Endothelial cell of umbilical vein (primary cell): ENCODE results near the gene CYP19A1. TPM values are rescaled to one million over a fixed set of nuclear protein-coding genes. Genes with fewer than 3 reads are reported as not detected.

Experiments
- BruUV-seq: library from RNA; stranded (reverse); fragments of 400-500 nt; replicated peaks from 2 replicates; lab custom pipeline; 2021; lab: Mats Ljungman, UMichigan
- CTCF ChIA-PET: fragments of 300-600, 350-600 bp; sonication (Branson Sonifier 250); formaldehyde crosslinking; loops from one replicate; lab custom pipeline; 2021; ENCODE audit warnings: antibody characterized with exemption, inconsistent platforms; lab: Charles Lee
- POLR2A ChIA-PET: fragments of 300-600, 350-600 bp; sonication (Branson Sonifier 250); formaldehyde crosslinking; loops from one replicate; lab custom pipeline; 2021; ENCODE audit warnings: antibody characterized with exemption, inconsistent platforms; lab: Charles Lee
- DNase-seq: peaks from one replicate; pipeline ENCODE4 v3.0.0-alpha.2; 2011; ENCODE audit warnings: low read depth, low spot score
- FAIRE-seq: peaks from 2 replicates; lab custom pipeline; 2011; peaks lifted over from hg19 to GRCh38; lab: Jason Lieb, UNC
- H2AFZ ChIP-seq: 2 replicates; pipeline ENCODE4 v1.6.0; 2012; ENCODE audit warnings: low read depth, low read length, control low read depth, inconsistent platforms
- H3K27ac ChIP-seq: 2 replicates; pipeline ENCODE4 v1.5.1; 2011; ENCODE audit warnings: low read depth, mild to moderate bottlenecking, control low read depth, low read length, moderate library complexity; ENCODE audit not compliant: insufficient read depth
- H3K27me3 ChIP-seq, 2 experiments: 2 replicates each; pipeline versions ENCODE4 v1.6.0 to v1.6.1; 2011; ENCODE audit warnings: low read length in 2 of 2, mixed read lengths in 1 of 2; ENCODE audit not compliant: control insufficient read depth in 2 of 2, insufficient read depth in 2 of 2
- H3K36me3 ChIP-seq, 2 experiments: 2 replicates in 1 of 2; 3 replicates in 1 of 2; pipeline ENCODE4 v1.5.1; 2011; ENCODE audit warnings: low read length in 2 of 2, mild to moderate bottlenecking in 1 of 2, moderate library complexity in 1 of 2; ENCODE audit not compliant: control insufficient read depth in 2 of 2, insufficient read depth in 2 of 2; ENCODE audit errors: extremely low read depth in 1 of 2
- H3K4me1 ChIP-seq: 3 replicates; pipeline ENCODE4 v1.5.1; 2011; ENCODE audit warnings: mild to moderate bottlenecking, low read length; ENCODE audit not compliant: control insufficient read depth, insufficient read depth; ENCODE audit errors: extremely low read depth
- H3K4me2 ChIP-seq: 2 replicates; pipeline ENCODE4 v1.6.1; 2011; ENCODE audit warnings: low read length, control low read depth, mixed read lengths; ENCODE audit not compliant: insufficient read depth
- H3K4me3 ChIP-seq, 3 experiments: fragments of 200-600 bp in 1 of 3; sonication (generic), shearing (Covaris generic) in 1 of 3; replicated peaks in 1 of 3; 2 replicates each; pipeline ENCODE4 v1.5.1; 2011 to 2016; ENCODE audit warnings: control low read depth in 3 of 3, low read length in 3 of 3, mild to moderate bottlenecking in 2 of 3, inconsistent platforms in 1 of 3, low read depth in 1 of 3, moderate library complexity in 1 of 3; ENCODE audit not compliant: insufficient read depth in 1 of 3
- H3K79me2 ChIP-seq: 2 replicates; pipeline ENCODE4 v1.6.0; 2012; ENCODE audit warnings: low read length, inconsistent platforms; ENCODE audit not compliant: control insufficient read depth, insufficient read depth
- H3K9ac ChIP-seq: replicated peaks from 2 replicates; pipeline ENCODE3; 2011; ENCODE audit warnings: low read length, control low read depth; ENCODE audit not compliant: insufficient read depth; ENCODE audit errors: extremely low read depth
- H3K9me1 ChIP-seq: replicated peaks from 3 replicates; pipeline ENCODE4 v1.6.0; 2011; ENCODE audit warnings: mild to moderate bottlenecking, low read length; ENCODE audit not compliant: control insufficient read depth, insufficient read depth; ENCODE audit errors: extremely low read depth
- H3K9me3 ChIP-seq: replicated peaks from 2 replicates; pipeline ENCODE4 v1.5.1; 2012; ENCODE audit warnings: low read length, inconsistent platforms; ENCODE audit not compliant: control insufficient read depth, insufficient read depth
- H4K20me1 ChIP-seq: replicated peaks from 2 replicates; pipeline ENCODE3; 2011; ENCODE audit warnings: mild to moderate bottlenecking, low read length; ENCODE audit not compliant: control insufficient read depth, insufficient read depth; ENCODE audit errors: extremely low read depth
- EZH2 ChIP-seq: IDR thresholded peaks from 2 replicates; pipeline ENCODE4 v1.6.1; 2012; ENCODE audit warnings: borderline replicate concordance, low read depth, mild to moderate bottlenecking, moderate library complexity, low read length, inconsistent platforms; ENCODE audit not compliant: severe bottlenecking
- FOS ChIP-seq: IDR thresholded peaks from 2 replicates; pipeline ENCODE4 v1.6.1; 2011; ENCODE audit warnings: mild to moderate bottlenecking, low read length, moderate library complexity, borderline replicate concordance; ENCODE audit not compliant: insufficient read depth
- GATA2 ChIP-seq: IDR thresholded peaks from 2 replicates; pipeline ENCODE4 v1.7.0; 2011; ENCODE audit warnings: low read depth, mild to moderate bottlenecking, moderate library complexity, mixed read lengths, low read length; ENCODE audit not compliant: insufficient read length, insufficient read depth
- JUN ChIP-seq: IDR thresholded peaks from 2 replicates; pipeline ENCODE4 v1.6.1; 2011; ENCODE audit warnings: borderline replicate concordance, low read depth; ENCODE audit not compliant: insufficient read length, insufficient read depth
- MYC ChIP-seq: IDR thresholded peaks from one replicate; pipeline ENCODE4 v1.6.1; 2011; ENCODE audit warnings: mild to moderate bottlenecking, low read depth, low read length
- POLR2A ChIP-seq: IDR thresholded peaks from 2 replicates; pipeline ENCODE4 v1.6.1; 2012; ENCODE audit warnings: low read depth, mild to moderate bottlenecking, control low read depth, low read length
- POLR2AphosphoS5 ChIP-seq: IDR thresholded peaks from 2 replicates; pipeline ENCODE4 v1.6.1; 2012; ENCODE audit warnings: low read depth, mild to moderate bottlenecking, control low read depth, low read length, moderate library complexity; ENCODE audit not compliant: insufficient read depth
- dilution Hi-C: fragments of 300-500 bp; cut with MboI; formaldehyde crosslinking; loops from one replicate; pipeline ENCODE4 v1.15.0; 2019; ENCODE audit warnings: low sequenced_read_pairs; ENCODE audit not compliant: extremely low pct_ligation_motif_present
- intact Hi-C: fragments of 100-400 bp; cut with micrococcal nuclease; formaldehyde crosslinking; loops from one replicate; pipeline ENCODE4 v1.10.0; 2022
- polyA plus RNA-seq, 4 experiments: library from polyadenylated mRNA; depleted of rRNA in 3 of 4; stranded (reverse) in 3 of 4; unstranded in 1 of 4; fragments of >200 nt; gene quantifications; 2 replicates each; pipeline versions ENCODE4 v1.2.1 to v1.2.3, GENCODE V29; 2011 to 2012; ENCODE audit warnings: missing spikeins in 1 of 4
- total RNA-seq: library from RNA; stranded (reverse); gene quantifications from 2 replicates; pipeline ENCODE4 v1.2.3, GENCODE V29; 2021
- TF ChIP-seq, protein P1 (sequence below), 2 donors: IDR thresholded peaks; 1 replicate in 1 of 2; 2 replicates in 1 of 2; pipeline ENCODE4 v1.5.1; 2011; ENCODE audit warnings: low read length in 2 of 2, mild to moderate bottlenecking in 2 of 2, moderate library complexity in 2 of 2, control low read depth in 1 of 2, inconsistent platforms in 1 of 2, low read depth in 1 of 2; ENCODE audit not compliant: insufficient read depth in 1 of 2; ENCODE audit errors: extremely low read depth in 1 of 2
- TF ChIP-seq, protein P2 (sequence below): IDR thresholded peaks from 2 replicates; pipeline ENCODE4 v1.6.1; 2011; ENCODE audit not compliant: insufficient read depth, insufficient read length

CYP19A1 gene
- total and polyA plus RNA-seq, 2 donors (not counting 3 experiments of a cell fraction or from before 2014, with no cell fraction given): not detected

DNA sequence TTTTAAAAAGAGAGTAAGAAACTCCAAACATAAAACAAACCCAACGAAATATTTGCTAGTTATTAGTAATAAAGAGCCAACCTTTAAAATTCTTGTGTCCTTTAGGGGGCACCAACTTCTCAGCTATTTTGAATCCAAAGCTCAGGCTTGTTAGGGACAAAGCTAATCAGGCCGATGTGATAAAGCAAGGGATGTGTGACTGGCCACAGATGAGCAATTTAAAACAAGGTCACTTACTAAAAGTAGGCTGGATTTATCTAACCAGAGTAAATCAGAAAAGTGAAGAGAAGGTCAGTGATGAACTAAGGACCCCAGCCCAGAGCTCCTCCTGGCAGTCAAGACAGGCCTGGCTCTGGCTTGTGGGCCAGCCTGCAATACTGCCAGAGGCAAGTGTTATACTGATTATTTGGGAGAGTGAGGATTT is 108.5 kb downstream of the CYP19A1 start:
- no peaks in the 10 kb centered on the region for H3K9me3 ChIP-seq
- no peak overlapping the region for H2AFZ ChIP-seq
- no peaks in the 10 kb centered on the region for H3K36me3 ChIP-seq
- no peak overlapping the region for H3K27ac ChIP-seq
- H3K27me3 ChIP-seq: peaks cover 30 to 35% of the 10 kb centered on the region in 2 experiments
- FAIRE-seq: peak; percentile 65
- intact Hi-C loops (loop anchor here (1.0 to 5.0 kb wide), 3 partner anchors 151 to 267 kb away; no protein-coding TSS in a partner anchor), dilution Hi-C loops (no loop called here)
- DNase-seq: peak; percentile 37
- no peaks in the 10 kb centered on the region for H3K9me1 ChIP-seq
- ChIA-PET POLR2A (interaction anchor here (0.6 kb wide), 1 partner anchor 10 kb away, joined by 3 read pairs; no protein-coding TSS in a partner anchor), CTCF (interaction anchor here (0.7 to 5.6 kb wide), 30 partner anchors 9 to 307 kb away, joined by 3 to 78 read pairs (median 4); no protein-coding TSS in a partner anchor)
- TF ChIP-seq POLR2A (no peak), MYC (no peak), FOS (no peak), JUN (no peak), POLR2AphosphoS5 (no peak), EZH2 (no peak), GATA2 (no peak)
- TF ChIP-seq, protein P1, sequence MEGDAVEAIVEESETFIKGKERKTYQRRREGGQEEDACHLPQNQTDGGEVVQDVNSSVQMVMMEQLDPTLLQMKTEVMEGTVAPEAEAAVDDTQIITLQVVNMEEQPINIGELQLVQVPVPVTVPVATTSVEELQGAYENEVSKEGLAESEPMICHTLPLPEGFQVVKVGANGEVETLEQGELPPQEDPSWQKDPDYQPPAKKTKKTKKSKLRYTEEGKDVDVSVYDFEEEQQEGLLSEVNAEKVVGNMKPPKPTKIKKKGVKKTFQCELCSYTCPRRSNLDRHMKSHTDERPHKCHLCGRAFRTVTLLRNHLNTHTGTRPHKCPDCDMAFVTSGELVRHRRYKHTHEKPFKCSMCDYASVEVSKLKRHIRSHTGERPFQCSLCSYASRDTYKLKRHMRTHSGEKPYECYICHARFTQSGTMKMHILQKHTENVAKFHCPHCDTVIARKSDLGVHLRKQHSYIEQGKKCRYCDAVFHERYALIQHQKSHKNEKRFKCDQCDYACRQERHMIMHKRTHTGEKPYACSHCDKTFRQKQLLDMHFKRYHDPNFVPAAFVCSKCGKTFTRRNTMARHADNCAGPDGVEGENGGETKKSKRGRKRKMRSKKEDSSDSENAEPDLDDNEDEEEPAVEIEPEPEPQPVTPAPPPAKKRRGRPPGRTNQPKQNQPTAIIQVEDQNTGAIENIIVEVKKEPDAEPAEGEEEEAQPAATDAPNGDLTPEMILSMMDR (IDR thresholded peaks at IDR 0.05; ENCODE audit: extremely low read depth in 1 of 2, insufficient read depth in 1 of 2, low read depth in 1 of 2, low read length in 2 of 2): no peak
- TF ChIP-seq, protein P2, sequence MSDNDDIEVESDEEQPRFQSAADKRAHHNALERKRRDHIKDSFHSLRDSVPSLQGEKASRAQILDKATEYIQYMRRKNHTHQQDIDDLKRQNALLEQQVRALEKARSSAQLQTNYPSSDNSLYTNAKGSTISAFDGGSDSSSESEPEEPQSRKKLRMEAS: no peak
- no peak overlapping the region for H3K9ac ChIP-seq
- H3K4me2 ChIP-seq: no peak overlapping the region
- H3K4me1 ChIP-seq: peaks cover 12% of the 10 kb centered on the region
- H4K20me1 ChIP-seq: no peaks in the 10 kb centered on the region
- no TSS peak for BruUV-seq
- no peaks in the 10 kb centered on the region for H3K79me2 ChIP-seq
- no peak overlapping the region for H3K4me3 ChIP-seq
